Type B pancreatic cell (in vitro differentiated cells): ENCODE measurements around the gene PGP. TPM values are rescaled to one million over a fixed set of nuclear protein-coding genes. Genes with fewer than 3 reads are reported as not detected.

Experiments used
- DNase-seq: peaks from one replicate; pipeline ENCODE4 v3.0.0; 2021; ENCODE audit warnings: mixed read lengths; ENCODE audit not compliant: unreplicated experiment; ENCODE audit errors: extremely low spot score
- H3K27ac Mint-ChIP-seq: 2 replicates; pipeline ENCODE4 v1.8.0; 2021; ENCODE audit warnings: mild to moderate bottlenecking, mixed read lengths
- H3K27me3 Mint-ChIP-seq: 2 replicates; pipeline ENCODE4 v1.8.0; 2021; ENCODE audit warnings: mixed read lengths
- H3K36me3 Mint-ChIP-seq: 2 replicates; pipeline ENCODE4 v1.8.0; 2021; ENCODE audit warnings: mixed read lengths
- H3K4me1 Mint-ChIP-seq: one replicate; pipeline ENCODE4 v1.8.0; 2021; ENCODE audit warnings: mixed read lengths; ENCODE audit not compliant: unreplicated experiment
- H3K4me3 Mint-ChIP-seq: 2 replicates; pipeline ENCODE4 v1.8.0; 2021; ENCODE audit warnings: mild to moderate bottlenecking, mixed read lengths
- H3K9me3 Mint-ChIP-seq: 2 replicates; pipeline ENCODE4 v1.8.0; 2021; ENCODE audit warnings: mixed read lengths
- CTCF ChIP-seq: fragments of 200-600 bp; sonication (generic); conservative IDR thresholded peaks from 2 replicates; pipeline ENCODE4 v1.5.0; 2021; ENCODE audit warnings: antibody characterized with exemption, mild to moderate bottlenecking
- total RNA-seq: library from RNA; stranded (reverse); gene quantifications from 2 replicates; pipeline ENCODE4 v1.2.1, GENCODE V29; 2021; ENCODE audit warnings: low replicate concordance

The PGP gene
- total RNA-seq, 1 donor from 2014 or later: 25.5 TPM

- Mint-ChIP-seq H3K27ac (no peak overlapping the region), H3K4me1 (no peaks in the 10 kb centered on the region), H3K36me3 (peaks cover 7% of the 10 kb centered on the region), H3K4me3 (no peak overlapping the region), H3K9me3 (no peaks in the 10 kb centered on the region), H3K27me3 (peaks cover 19% of the 10 kb centered on the region)
- TF ChIP-seq CTCF: no peak
- no peak for DNase-seq
Measured at GRCh38 chr16:2238150-2238837, 23.7 kb upstream of the PGP start.

- Mint-ChIP-seq H3K4me1 (no peaks in the 10 kb centered on the region), H3K36me3 (peaks cover 7% of the 10 kb centered on the region), H3K27me3 (peaks cover 19% of the 10 kb centered on the region), H3K27ac (no peak overlapping the region), H3K9me3 (no peaks in the 10 kb centered on the region), H3K4me3 (no peak overlapping the region)
- no peak for TF ChIP-seq CTCF
- no peak for DNase-seq
Measured at GRCh38 chr16:2237493-2238149, 23.0 kb upstream of the PGP start.

- H3K27me3 Mint-ChIP-seq: peaks cover 19% of the 10 kb centered on the region
- TF ChIP-seq CTCF: no peak
- H3K27ac Mint-ChIP-seq: no peak overlapping the region
- DNase-seq: no peak
- H3K9me3 Mint-ChIP-seq: no peaks in the 10 kb centered on the region
- H3K4me1 Mint-ChIP-seq: no peaks in the 10 kb centered on the region
- peaks cover 3% of the 10 kb centered on the region for H3K36me3 Mint-ChIP-seq
- H3K4me3 Mint-ChIP-seq: no peak overlapping the region
Measured at GRCh38 chr16:2237102-2237482, 22.5 kb upstream of the PGP start.

GRCh38 chr16:2236337-2237101 lies 21.9 kb upstream of the PGP start, which contains the start of gene DNASE1L2:
DNASE1L2 (plus strand) TSS chr16:2236444; CDS start chr16:2236817, 373 bp downstream.
- H3K9me3 Mint-ChIP-seq: no peaks in the 10 kb centered on the region
- DNase-seq: no peak
- H3K27ac Mint-ChIP-seq: no peak within 1 kb of the TSS
- peak within 1 kb of the TSS; percentile 36 for H3K4me3 Mint-ChIP-seq
- peaks cover 19% of the 10 kb centered on the region for H3K27me3 Mint-ChIP-seq
- H3K36me3 Mint-ChIP-seq: peaks cover 3% of the 10 kb centered on the region
- no peak for TF ChIP-seq CTCF
- no peaks in the 10 kb centered on the region for H3K4me1 Mint-ChIP-seq

GRCh38 chr16:2235695-2236336 lies 21.2 kb upstream of the PGP start:
- H3K4me3 Mint-ChIP-seq: peak overlapping the region; percentile 36
- no peaks in the 10 kb centered on the region for H3K9me3 Mint-ChIP-seq
- H3K27me3 Mint-ChIP-seq: peaks cover 19% of the 10 kb centered on the region
- peaks cover 3% of the 10 kb centered on the region for H3K36me3 Mint-ChIP-seq
- H3K27ac Mint-ChIP-seq: no peak overlapping the region
- no peaks in the 10 kb centered on the region for H3K4me1 Mint-ChIP-seq
- DNase-seq: no peak
- no peak for TF ChIP-seq CTCF
